ENCODE data around the gene IFRD2.

- TF ChIP-seq CTCF (IDR thresholded peaks at IDR 0.05) (no peak), ZFX (IDR thresholded peaks at IDR 0.05; ENCODE audit: borderline replicate concordance) (no peak)
Observed at GRCh38 chr3:50304601-50305000, 12.4 kb upstream of the IFRD2 start.

Data from 22Rv1 (cell line).